Adrenal gland (tissue), 5 donors: Measurements from ENCODE around the gene DLGAP1.

Experiments
- CTCF ChIP-seq, 6 experiments: fragments of 450-650 bp in 4 of 6; fragments of 200-600 bp in 2 of 6; sonication (generic) in 1 of 6; IDR thresholded peaks; 1 replicate in 5 of 6; 2 replicates in 1 of 6; pipeline versions ENCODE4 v1.5.1 to v1.8.0; 2016 to 2021; ENCODE audit warnings: antibody characterized with exemption in 6 of 6, mild to moderate bottlenecking in 2 of 6, moderate library complexity in 1 of 6
- POLR2A ChIP-seq, 2 donors: fragments of 450-650 bp; IDR thresholded peaks; one replicate each; pipeline ENCODE4 v1.6.1; 2017; ENCODE audit warnings: antibody characterized with exemption in 2 of 2, mild to moderate bottlenecking in 2 of 2, moderate library complexity in 1 of 2
- donor health status: DM: no; HTN: no; CAD: no.

DNA sequence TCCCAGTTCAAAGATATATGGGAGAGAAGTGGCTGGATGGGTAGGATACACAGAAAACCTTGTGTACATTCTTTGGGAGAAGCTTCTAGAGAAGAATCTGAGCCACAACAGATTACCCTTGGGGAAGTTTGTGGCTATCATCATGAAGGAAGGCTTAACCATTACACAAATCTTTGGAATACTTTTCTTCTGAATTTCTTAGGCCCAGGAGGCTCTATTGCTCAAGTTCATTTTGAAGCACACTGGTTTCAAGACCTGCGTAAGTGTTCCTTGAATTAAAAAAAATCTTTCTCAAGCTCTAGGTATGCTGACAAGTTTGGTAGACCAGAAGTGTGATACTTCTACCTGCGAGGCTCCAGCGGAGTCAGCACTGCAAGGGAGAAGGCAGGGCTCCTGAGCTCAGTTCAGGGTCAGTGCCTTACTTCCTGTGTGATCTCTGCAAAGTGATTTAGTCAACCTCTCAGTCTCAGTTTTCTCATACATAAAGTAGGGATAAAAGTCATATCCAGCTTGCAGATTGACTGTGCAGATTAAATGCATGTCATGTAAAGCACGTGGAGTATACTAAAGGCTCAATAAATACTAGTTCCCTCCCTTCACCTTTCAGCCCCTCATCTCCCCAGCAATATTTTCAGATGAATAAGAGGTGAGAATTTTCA, 438.6 kb downstream of the DLGAP1 start:
- no peak for TF ChIP-seq CTCF (IDR thresholded peaks at IDR 0.05)
- TF ChIP-seq POLR2A (IDR thresholded peaks at IDR 0.05), result no peak
